Astrocyte (in vitro differentiated cells and primary cell): ENCODE data around the gene GRK5. TPM values are rescaled to one million over a fixed set of nuclear protein-coding genes. Genes with fewer than 3 reads are reported as not detected.

Source experiments
- DNase-seq: peaks from one replicate; pipeline ENCODE4 v3.0.0-alpha.2; 2010; ENCODE audit warnings: low read depth
- FAIRE-seq: peaks from 2 replicates; lab custom pipeline; 2011; peaks lifted over from hg19 to GRCh38; lab: Jason Lieb, UNC
- H2AFZ ChIP-seq: 2 replicates; pipeline ENCODE4 v1.6.0; 2012; ENCODE audit warnings: low read depth, low read length, inconsistent platforms
- H3K27ac ChIP-seq: 2 replicates; pipeline ENCODE4 v1.5.1; 2011; ENCODE audit warnings: low read depth, low read length, inconsistent platforms
- H3K27me3 ChIP-seq: 2 replicates; pipeline ENCODE4 v1.6.0; 2011; ENCODE audit warnings: low read length, inconsistent platforms; ENCODE audit not compliant: insufficient read depth
- H3K36me3 ChIP-seq: 2 replicates; pipeline ENCODE4 v1.5.1; 2011; ENCODE audit warnings: low read length, inconsistent platforms; ENCODE audit not compliant: insufficient read depth
- H3K4me1 ChIP-seq: 2 replicates; pipeline ENCODE4 v1.5.1; 2011; ENCODE audit warnings: low read length, inconsistent platforms; ENCODE audit not compliant: insufficient read depth
- H3K4me2 ChIP-seq: 2 replicates; pipeline ENCODE4 v1.6.0; 2012; ENCODE audit warnings: low read length, inconsistent platforms
- H3K4me3 ChIP-seq: 2 replicates; pipeline ENCODE4 v1.5.1; 2011; ENCODE audit warnings: low read depth, mild to moderate bottlenecking, low read length, inconsistent platforms; ENCODE audit not compliant: insufficient read depth
- H3K79me2 ChIP-seq: 2 replicates; pipeline ENCODE4 v1.6.0; 2012; ENCODE audit warnings: mild to moderate bottlenecking, low read length, inconsistent platforms; ENCODE audit not compliant: insufficient read depth
- H3K9ac ChIP-seq: 2 replicates; pipeline ENCODE4 v1.6.0; 2012; ENCODE audit warnings: mild to moderate bottlenecking, low read length, inconsistent platforms
- H3K9me3 ChIP-seq: 2 replicates; pipeline ENCODE4 v1.5.1; 2012; ENCODE audit warnings: low read depth, mild to moderate bottlenecking, low read length, inconsistent platforms; ENCODE audit not compliant: insufficient read depth
- H4K20me1 ChIP-seq: 2 replicates; pipeline ENCODE4 v1.6.0; 2012; ENCODE audit warnings: low read length, inconsistent platforms; ENCODE audit not compliant: insufficient read depth
- H3K27ac Mint-ChIP-seq: one replicate; pipeline ENCODE4 v1.8.0; 2021; ENCODE audit warnings: mild to moderate bottlenecking, mixed read lengths; ENCODE audit not compliant: unreplicated experiment
- H3K27me3 Mint-ChIP-seq: one replicate; pipeline ENCODE4 v1.8.0; 2021; ENCODE audit warnings: low read depth, mixed read lengths; ENCODE audit not compliant: unreplicated experiment
- H3K36me3 Mint-ChIP-seq: one replicate; pipeline ENCODE4 v1.8.0; 2021; ENCODE audit warnings: low read depth, mixed read lengths; ENCODE audit not compliant: unreplicated experiment
- H3K4me1 Mint-ChIP-seq: one replicate; pipeline ENCODE4 v1.8.0; 2021; ENCODE audit warnings: low read depth, mixed read lengths; ENCODE audit not compliant: unreplicated experiment
- H3K4me3 Mint-ChIP-seq: one replicate; pipeline ENCODE4 v1.8.0; 2021; ENCODE audit warnings: mild to moderate bottlenecking, moderate library complexity, mixed read lengths; ENCODE audit not compliant: unreplicated experiment
- H3K9me3 Mint-ChIP-seq: one replicate; pipeline ENCODE4 v1.8.0; 2021; ENCODE audit warnings: mild to moderate bottlenecking, mixed read lengths; ENCODE audit not compliant: unreplicated experiment
- EZH2 ChIP-seq: IDR thresholded peaks from 2 replicates; pipeline ENCODE4 v1.6.1; 2012; ENCODE audit warnings: mild to moderate bottlenecking, low read length, inconsistent platforms; ENCODE audit not compliant: insufficient read depth
- total RNA-seq: library from RNA; stranded (reverse); gene quantifications from 2 replicates; pipeline ENCODE4 v1.2.1, GENCODE V29; 2021
- TF ChIP-seq, protein P1 (sequence below): IDR thresholded peaks from 2 replicates; pipeline ENCODE4 v1.5.1; 2011; ENCODE audit warnings: low read depth, mild to moderate bottlenecking, inconsistent platforms, low read length, moderate library complexity; ENCODE audit not compliant: insufficient read depth

The GRK5 gene
- total RNA-seq, 1 donor from 2014 or later, result 8.5 TPM

DNA sequence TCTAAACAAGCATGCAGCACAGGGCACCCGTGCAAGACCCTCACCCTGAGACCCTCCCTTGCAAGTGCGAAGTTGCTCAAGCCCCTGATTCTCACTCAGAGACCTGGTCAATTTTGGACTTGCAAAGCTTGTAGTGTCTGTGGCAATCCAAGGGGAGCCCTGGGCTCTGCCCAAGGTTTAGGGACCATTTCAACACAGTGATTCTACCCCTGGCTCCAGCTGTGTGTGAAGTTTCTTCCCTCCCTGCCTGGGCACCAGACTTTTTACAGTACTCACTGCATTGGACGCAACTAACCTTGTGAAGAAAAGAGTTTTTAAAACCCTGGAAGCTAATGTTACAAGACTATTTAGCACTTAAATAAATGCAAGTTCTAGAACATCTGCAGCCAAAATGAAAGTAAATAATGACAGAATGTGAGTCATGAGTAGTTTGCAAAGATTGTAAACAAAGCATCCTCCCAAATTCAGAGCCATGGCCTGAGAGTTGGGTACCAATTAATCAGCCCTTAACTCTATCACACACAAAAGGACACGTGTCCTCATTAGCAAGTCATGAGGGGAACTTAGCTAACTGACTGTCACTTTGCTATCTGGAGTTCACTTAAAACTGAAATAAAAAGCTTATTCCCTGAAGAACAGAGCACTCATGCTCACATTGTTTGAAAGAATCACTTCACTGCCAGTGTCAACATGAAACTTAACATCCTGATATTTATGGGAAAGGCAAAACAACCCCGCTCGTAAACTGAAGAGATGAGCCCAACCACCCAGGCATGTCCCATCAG, 287.1 kb downstream of the GRK5 start:
- Histone ChIP-seq H3K4me1 (peaks cover 7% of the 10 kb centered on the region), H4K20me1 (no peaks in the 10 kb centered on the region), H2AFZ (no peak overlapping the region), H3K36me3 (peaks cover 5% of the 10 kb centered on the region), H3K9ac (no peak overlapping the region), H3K27me3 (no peaks in the 10 kb centered on the region), H3K4me2 (no peak overlapping the region), H3K9me3 (no peaks in the 10 kb centered on the region), H3K27ac (no peak overlapping the region), H3K79me2 (no peaks in the 10 kb centered on the region), H3K4me3 (no peak overlapping the region)
- no peak overlapping the region for H3K27ac Mint-ChIP-seq
- FAIRE-seq, result no peak
- H3K4me1 Mint-ChIP-seq, result peaks cover 17% of the 10 kb centered on the region
- no peak overlapping the region for H3K4me3 Mint-ChIP-seq
- peaks cover 2% of the 10 kb centered on the region for H3K27me3 Mint-ChIP-seq
- peak; percentile 18 for DNase-seq
- TF ChIP-seq, protein P1, sequence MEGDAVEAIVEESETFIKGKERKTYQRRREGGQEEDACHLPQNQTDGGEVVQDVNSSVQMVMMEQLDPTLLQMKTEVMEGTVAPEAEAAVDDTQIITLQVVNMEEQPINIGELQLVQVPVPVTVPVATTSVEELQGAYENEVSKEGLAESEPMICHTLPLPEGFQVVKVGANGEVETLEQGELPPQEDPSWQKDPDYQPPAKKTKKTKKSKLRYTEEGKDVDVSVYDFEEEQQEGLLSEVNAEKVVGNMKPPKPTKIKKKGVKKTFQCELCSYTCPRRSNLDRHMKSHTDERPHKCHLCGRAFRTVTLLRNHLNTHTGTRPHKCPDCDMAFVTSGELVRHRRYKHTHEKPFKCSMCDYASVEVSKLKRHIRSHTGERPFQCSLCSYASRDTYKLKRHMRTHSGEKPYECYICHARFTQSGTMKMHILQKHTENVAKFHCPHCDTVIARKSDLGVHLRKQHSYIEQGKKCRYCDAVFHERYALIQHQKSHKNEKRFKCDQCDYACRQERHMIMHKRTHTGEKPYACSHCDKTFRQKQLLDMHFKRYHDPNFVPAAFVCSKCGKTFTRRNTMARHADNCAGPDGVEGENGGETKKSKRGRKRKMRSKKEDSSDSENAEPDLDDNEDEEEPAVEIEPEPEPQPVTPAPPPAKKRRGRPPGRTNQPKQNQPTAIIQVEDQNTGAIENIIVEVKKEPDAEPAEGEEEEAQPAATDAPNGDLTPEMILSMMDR, result no peak
- no peak for TF ChIP-seq EZH2
- no peaks in the 10 kb centered on the region for H3K9me3 Mint-ChIP-seq
- H3K36me3 Mint-ChIP-seq, result no peaks in the 10 kb centered on the region

DNA sequence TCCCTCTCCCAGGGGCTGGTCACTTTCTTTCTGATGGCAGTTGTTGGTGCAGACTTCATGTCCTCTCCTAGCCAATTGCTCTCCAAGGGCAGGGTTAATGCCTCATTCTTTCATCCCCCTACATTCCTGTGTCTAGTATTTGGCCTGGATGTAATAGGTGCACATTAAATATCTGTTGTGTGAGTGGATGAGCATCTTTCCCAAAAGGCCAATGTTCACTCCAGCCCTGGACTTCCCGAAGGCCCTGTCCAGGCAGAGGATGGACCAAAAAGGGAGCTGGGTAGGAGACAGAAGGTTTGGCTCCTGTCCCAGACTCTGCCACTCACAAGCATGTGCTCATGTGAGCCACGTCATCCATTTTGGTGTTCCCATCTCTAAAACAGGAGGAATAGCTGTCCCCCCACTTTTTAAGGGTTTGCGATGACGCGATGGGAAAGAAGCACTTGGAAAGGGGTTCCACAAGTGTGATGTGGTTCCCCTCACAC, 287.7 kb downstream of the GRK5 start:
- no peak for TF ChIP-seq EZH2
- TF ChIP-seq, protein P1, result no peak
- Mint-ChIP-seq H3K9me3 (no peaks in the 10 kb centered on the region), H3K4me3 (no peak overlapping the region), H3K36me3 (no peaks in the 10 kb centered on the region), H3K27ac (no peak overlapping the region), H3K27me3 (peaks cover 2% of the 10 kb centered on the region), H3K4me1 (peaks cover 20% of the 10 kb centered on the region)
- Histone ChIP-seq H3K27ac (no peak overlapping the region), H3K9ac (no peak overlapping the region), H3K4me3 (no peak overlapping the region), H3K79me2 (no peaks in the 10 kb centered on the region), H3K4me2 (no peak overlapping the region), H3K36me3 (peaks cover 5% of the 10 kb centered on the region), H4K20me1 (no peaks in the 10 kb centered on the region), H3K9me3 (no peaks in the 10 kb centered on the region), H3K4me1 (peaks cover 7% of the 10 kb centered on the region), H3K27me3 (no peaks in the 10 kb centered on the region), H2AFZ (no peak overlapping the region)
- FAIRE-seq (no peak), DNase-seq (no peak)

DNA sequence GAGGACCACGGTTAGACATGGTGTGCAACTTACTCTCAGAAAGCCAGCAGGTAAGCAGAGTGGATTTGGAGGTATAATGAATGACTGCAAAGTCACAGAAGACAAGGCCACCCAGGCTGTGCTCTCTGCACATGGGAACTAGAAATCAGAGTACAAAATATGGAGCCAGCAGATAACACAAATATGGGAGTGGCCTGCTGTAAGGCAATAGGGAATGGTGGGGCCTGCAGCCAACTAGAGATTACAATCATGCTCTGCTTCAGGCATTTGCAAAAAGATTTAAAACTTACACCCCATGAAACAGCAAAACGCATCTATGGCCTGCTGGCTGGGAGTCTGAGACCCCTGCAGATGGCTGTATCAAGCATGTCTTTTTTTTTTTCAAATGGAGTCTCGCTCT, 288.2 kb downstream of the GRK5 start:
- H4K20me1 ChIP-seq, result peaks cover 3% of the 10 kb centered on the region
- peaks cover 5% of the 10 kb centered on the region for H3K36me3 ChIP-seq
- no peak for DNase-seq
- no peak overlapping the region for H2AFZ ChIP-seq
- Mint-ChIP-seq H3K9me3 (no peaks in the 10 kb centered on the region), H3K4me1 (peaks cover 25% of the 10 kb centered on the region), H3K4me3 (no peak overlapping the region), H3K27ac (no peak overlapping the region), H3K27me3 (peaks cover 2% of the 10 kb centered on the region), H3K36me3 (no peaks in the 10 kb centered on the region)
- H3K4me3 ChIP-seq, result no peak overlapping the region
- H3K4me2 ChIP-seq, result no peak overlapping the region
- no peaks in the 10 kb centered on the region for H3K27me3 ChIP-seq
- H3K27ac ChIP-seq, result no peak overlapping the region
- peaks cover 7% of the 10 kb centered on the region for H3K4me1 ChIP-seq
- FAIRE-seq, result no peak
- no peaks in the 10 kb centered on the region for H3K9me3 ChIP-seq
- TF ChIP-seq EZH2, result no peak
- TF ChIP-seq, protein P1, result no peak
- H3K79me2 ChIP-seq, result no peaks in the 10 kb centered on the region
- no peak overlapping the region for H3K9ac ChIP-seq
